B cell (primary cell): ENCODE measurements around the gene DAP. TPM values are rescaled to one million over a fixed set of nuclear protein-coding genes. Genes with fewer than 3 reads are reported as not detected.

Experiments used
- ATAC-seq: fragments of 200-7000 bp; cut with Tn5 transposase; one replicate; pipeline ENCODE4 v1.10.0; 2021; ENCODE audit warnings: low read depth, mild to moderate bottlenecking, moderate number of reproducible peaks, moderate library complexity
- CTCF ChIA-PET: fragments of 350-600 bp; sonication (Branson Sonifier 250); formaldehyde crosslinking; loops from one replicate; lab custom pipeline; 2021; ENCODE audit warnings: antibody characterized with exemption, inconsistent platforms; lab: Charles Lee
- POLR2A ChIA-PET: fragments of 350-600 bp; sonication (Branson Sonifier 250); formaldehyde crosslinking; loops from one replicate; lab custom pipeline; 2021; ENCODE audit warnings: antibody characterized with exemption; lab: Charles Lee
- DNase-seq: peaks from one replicate; pipeline ENCODE4 v3.0.0; 2013
- H2AFZ ChIP-seq: 2 replicates; pipeline ENCODE4 v1.6.1; 2012; ENCODE audit warnings: mild to moderate bottlenecking, low read depth, low read length; ENCODE audit not compliant: insufficient read depth, poor library complexity, severe bottlenecking
- H3K27ac ChIP-seq, 2 donors: 1 replicate in 1 of 2; 2 replicates in 1 of 2; pipeline ENCODE4 v1.5.1; 2012 to 2013; ENCODE audit warnings: low read length in 2 of 2, mild to moderate bottlenecking in 2 of 2, moderate library complexity in 1 of 2
- H3K27me3 ChIP-seq, 4 experiments: fragments of 200-600 bp in 1 of 4; sonication (generic) in 1 of 4; replicated peaks in 1 of 4; 1 replicate in 2 of 4; 2 replicates in 2 of 4; pipeline versions ENCODE4 v1.6.1 to v1.7.0; 2013 to 2016; ENCODE audit warnings: low read length in 3 of 4, mild to moderate bottlenecking in 2 of 4, mixed read lengths in 1 of 4, moderate library complexity in 1 of 4; ENCODE audit not compliant: insufficient read depth in 4 of 4, control insufficient read depth in 3 of 4; ENCODE audit errors: control extremely low read depth in 1 of 4
- H3K36me3 ChIP-seq, 2 experiments: replicated peaks in 1 of 2; 1 replicate in 1 of 2; 2 replicates in 1 of 2; pipeline versions ENCODE4 v1.6.1 to v1.7.1; 2013; ENCODE audit warnings: low read length in 1 of 2; ENCODE audit not compliant: insufficient read depth in 2 of 2, control insufficient read depth in 1 of 2; ENCODE audit errors: control extremely low read depth in 1 of 2, extremely low read depth in 1 of 2
- H3K4me1 ChIP-seq, 2 donors: fragments of 200-600 bp in 1 of 2; sonication (generic) in 1 of 2; 1 replicate in 1 of 2; 2 replicates in 1 of 2; pipeline versions ENCODE4 v1.5.1 to v1.6.1; 2013 to 2017; ENCODE audit warnings: low read length in 2 of 2; ENCODE audit not compliant: control insufficient read depth in 2 of 2, insufficient read depth in 2 of 2
- H3K4me2 ChIP-seq: replicated peaks from 2 replicates; pipeline ENCODE3; 2012; ENCODE audit warnings: mild to moderate bottlenecking, low read depth, low read length; ENCODE audit not compliant: poor library complexity, severe bottlenecking
- H3K4me3 ChIP-seq, 5 experiments: fragments of 200-600 bp in 1 of 5; sonication (generic) in 1 of 5; 1 replicate in 3 of 5; 2 replicates in 2 of 5; pipeline versions ENCODE4 v1.5.1 to v1.7.0; 2011 to 2016; ENCODE audit warnings: low read length in 4 of 5, mild to moderate bottlenecking in 4 of 5, low read depth in 2 of 5, control low read depth in 1 of 5, moderate library complexity in 1 of 5; ENCODE audit not compliant: insufficient read depth in 1 of 5; ENCODE audit errors: control extremely low read depth in 1 of 5, extremely low read depth in 1 of 5
- H3K79me2 ChIP-seq: fragments of 200-600 bp; sonication (generic); one replicate; pipeline ENCODE4 v1.6.0; 2016; ENCODE audit warnings: low read length; ENCODE audit not compliant: control insufficient read depth, insufficient read depth
- H3K9ac ChIP-seq: fragments of 200-600 bp; sonication (generic); 2 replicates; pipeline ENCODE4 v1.6.1; 2017; ENCODE audit warnings: mild to moderate bottlenecking, low read length, moderate library complexity
- H3K9me3 ChIP-seq, 3 donors: one replicate each; pipeline versions ENCODE4 v1.6.1 to v1.7.1; 2013; ENCODE audit warnings: low read length in 2 of 3; ENCODE audit not compliant: control insufficient read depth in 2 of 3, insufficient read depth in 1 of 3; ENCODE audit errors: control extremely low read depth in 1 of 3
- H4K20me1 ChIP-seq: 2 replicates; pipeline ENCODE4 v1.6.0; 2012; ENCODE audit warnings: mild to moderate bottlenecking, low read length; ENCODE audit not compliant: insufficient read depth, control insufficient read depth, poor library complexity, severe bottlenecking
- H3K27ac Mint-ChIP-seq: one replicate; pipeline ENCODE4 v1.8.0; 2021; ENCODE audit warnings: mixed read lengths
- H3K27me3 Mint-ChIP-seq: one replicate; pipeline ENCODE4 v1.8.0; 2021; ENCODE audit warnings: mixed read lengths
- H3K4me1 Mint-ChIP-seq: one replicate; pipeline ENCODE4 v1.8.0; 2021; ENCODE audit warnings: mixed read lengths
- H3K4me3 Mint-ChIP-seq: one replicate; pipeline ENCODE4 v1.8.0; 2021; ENCODE audit warnings: mixed read lengths
- H3K9me3 Mint-ChIP-seq: one replicate; pipeline ENCODE4 v1.8.0; 2022; ENCODE audit warnings: mixed read lengths; ENCODE audit not compliant: insufficient read depth
- CTCF ChIP-seq: fragments of 200-600 bp; IDR thresholded peaks from one replicate; pipeline ENCODE4 v1.8.0; 2022; ENCODE audit warnings: antibody characterized with exemption, mild to moderate bottlenecking
- EZH2 ChIP-seq: IDR thresholded peaks from 2 replicates; pipeline ENCODE4 v1.6.1; 2012; ENCODE audit warnings: borderline replicate concordance, low read depth, mild to moderate bottlenecking, moderate library complexity, low read length; ENCODE audit not compliant: insufficient read depth, poor library complexity, severe bottlenecking
- WGBS: methylation state at CpG from one replicate; pipeline ENCODE4 v1.1.5; 2013; ENCODE audit warnings: missing lambda C conversion rate; ENCODE audit not compliant: insufficient coverage; 5-methylcytosine and 5-hydroxymethylcytosine counted together
- intact Hi-C: fragments of 100-400 bp; cut with micrococcal nuclease; formaldehyde crosslinking; loops from one replicate; pipeline ENCODE4 v1.10.0; 2022
- polyA plus RNA-seq: library from polyadenylated mRNA; depleted of rRNA; stranded (reverse); fragments of >200 nt; gene quantifications from 2 replicates; pipeline ENCODE4 v1.2.3, GENCODE V29; 2012
- total RNA-seq, 2 donors: library from RNA; stranded (reverse); fragments of 120-200 nt in 1 of 2; gene quantifications; 1 replicate in 1 of 2; 2 replicates in 1 of 2; pipeline versions ENCODE4 v1.2.3 to v1.2.4, GENCODE V29; 2013 to 2022

The DAP gene
- total and polyA plus RNA-seq, 2 donors (not counting 1 experiment from before 2014, with no cell fraction given), result 42.6 to 49.8 TPM

DNA sequence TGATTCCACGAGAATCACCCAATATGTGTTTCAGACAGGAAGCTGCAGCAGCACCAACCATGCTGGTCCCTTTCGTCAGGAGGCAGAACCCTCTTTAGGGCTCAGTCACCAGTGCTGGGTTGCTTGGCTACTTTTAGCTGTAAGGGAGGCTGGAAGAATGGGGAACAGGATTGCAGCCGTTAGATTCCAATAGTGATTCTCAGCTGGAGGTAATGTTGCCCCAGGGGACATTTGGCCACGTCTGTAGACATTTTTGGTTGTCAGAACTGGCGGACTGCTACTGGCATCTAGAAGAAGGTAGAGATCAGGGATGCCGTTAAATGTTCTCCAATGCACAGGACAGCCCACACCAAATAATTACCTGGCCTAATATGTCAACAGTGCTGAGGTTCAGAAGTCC is 115.4 kb downstream of the DAP start:
- peaks cover 0 to 11% of the 10 kb centered on the region in 2 experiments for H3K36me3 ChIP-seq
- CTCF ChIA-PET, result interaction anchor here (0.6 kb wide), 1 partner anchor 47 kb away, joined by 3 read pairs; no protein-coding TSS in a partner anchor
- POLR2A ChIA-PET, result no interaction called here

DNA sequence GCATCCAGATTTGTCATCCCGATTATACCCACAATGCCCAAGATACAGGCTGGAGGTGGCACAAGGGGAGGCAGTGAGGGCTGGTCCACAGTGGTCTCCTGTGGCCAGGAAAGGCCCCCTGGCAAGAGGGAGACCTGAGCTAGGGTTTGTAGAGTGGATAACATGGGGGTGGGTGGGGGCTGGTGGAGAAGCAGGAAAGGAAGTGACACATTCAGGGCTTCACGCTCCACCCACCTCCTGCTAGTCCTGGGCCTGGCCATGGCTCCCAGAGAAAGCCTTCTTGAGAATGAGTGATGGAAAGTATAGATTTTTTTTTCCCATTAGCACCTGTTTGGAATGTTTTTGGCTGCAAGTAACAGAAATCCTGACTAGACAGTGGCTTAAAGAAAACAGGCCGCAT is 115.9 kb downstream of the DAP start:
- Histone ChIP-seq H3K4me2 (peak overlapping the region; percentile 21), H3K27ac (no peak overlapping the region), H3K9me3 (peaks cover 0 to 7% (median 0%) of the 10 kb centered on the region in 3 donors), H4K20me1 (peaks cover 8% of the 10 kb centered on the region), H3K9ac (no peak overlapping the region), H3K27me3 (no peaks in the 10 kb centered on the region), H3K79me2 (peaks cover 65% of the 10 kb centered on the region), H3K4me3 (no peak overlapping the region), H3K36me3 (peaks cover 0 to 6% of the 10 kb centered on the region in 2 experiments), H2AFZ (no peak overlapping the region), H3K4me1 (peaks cover 25 to 30% of the 10 kb centered on the region in 2 donors)
- ATAC-seq, result peak; percentile 43
- peaks cover 50% of the 10 kb centered on the region for H3K4me1 Mint-ChIP-seq
- H3K27me3 Mint-ChIP-seq, result no peaks in the 10 kb centered on the region
- WGBS, result 100% methylated on average over 1 of the region's 3 CpGs
- ChIA-PET CTCF (interaction anchor here (1.0 to 2.1 kb wide), 2 partner anchors 8 to 17 kb away, joined by 6 read pairs; no protein-coding TSS in a partner anchor), POLR2A (no interaction called here)
- H3K27ac Mint-ChIP-seq, result peak overlapping the region; percentile 61
- DNase-seq, result no peak
- H3K9me3 Mint-ChIP-seq, result peaks cover under 1% of the 10 kb centered on the region
- intact Hi-C loops, result no loop called here
- peak overlapping the region; percentile 10 for H3K4me3 Mint-ChIP-seq
- TF ChIP-seq CTCF (no peak), EZH2 (no peak)

More for the DNA sequence above, 115.4 kb downstream of the DAP start:
- Histone ChIP-seq H3K27me3 (no peaks in the 10 kb centered on the region), H3K79me2 (peaks cover 68% of the 10 kb centered on the region), H4K20me1 (peaks cover 8% of the 10 kb centered on the region), H3K9ac (no peak overlapping the region), H3K27ac (no peak overlapping the region), H3K4me3 (no peak overlapping the region), H2AFZ (no peak overlapping the region), H3K4me2 (no peak overlapping the region), H3K4me1 (peaks cover 25 to 30% of the 10 kb centered on the region in 2 donors), H3K9me3 (peaks cover 0 to 7% (median 0%) of the 10 kb centered on the region in 3 donors)
- 80% methylated on average over 6 of the region's 6 CpGs for WGBS
- H3K27me3 Mint-ChIP-seq, result no peaks in the 10 kb centered on the region
- TF ChIP-seq CTCF (no peak), EZH2 (no peak)
- H3K4me3 Mint-ChIP-seq, result peak overlapping the region; percentile 10
- no peak for ATAC-seq
- H3K9me3 Mint-ChIP-seq, result no peaks in the 10 kb centered on the region
- intact Hi-C loops, result no loop called here
- peaks cover 49% of the 10 kb centered on the region for H3K4me1 Mint-ChIP-seq
- no peak for DNase-seq
- H3K27ac Mint-ChIP-seq, result peak overlapping the region; percentile 61
